T47D (cell line): ENCODE data around the gene GPBP1L1.
A peak's percentile ranks its signal among the peaks of the same experiment; 100 is the strongest.

Experiments used
- DNase-seq, 2 experiments: peaks; one replicate each; pipeline versions ENCODE4 v3.0.0 to v3.0.0-alpha.2; 2011 to 2012; ENCODE audit warnings: low read depth in 1 of 2, low spot score in 1 of 2
- JUND ChIP-seq: IDR thresholded peaks from 2 replicates; pipeline ENCODE4 v1.6.1; 2012; ENCODE audit warnings: low read depth
- in situ Hi-C: cut with HindIII; loops from 2 replicates; pipeline ENCODE4 v1.10.0; 2016; ENCODE audit warnings: low sequenced_read_pairs, low pct_unique_long_range_greater_than_20kb

GPBP1L1 gene

DNA sequence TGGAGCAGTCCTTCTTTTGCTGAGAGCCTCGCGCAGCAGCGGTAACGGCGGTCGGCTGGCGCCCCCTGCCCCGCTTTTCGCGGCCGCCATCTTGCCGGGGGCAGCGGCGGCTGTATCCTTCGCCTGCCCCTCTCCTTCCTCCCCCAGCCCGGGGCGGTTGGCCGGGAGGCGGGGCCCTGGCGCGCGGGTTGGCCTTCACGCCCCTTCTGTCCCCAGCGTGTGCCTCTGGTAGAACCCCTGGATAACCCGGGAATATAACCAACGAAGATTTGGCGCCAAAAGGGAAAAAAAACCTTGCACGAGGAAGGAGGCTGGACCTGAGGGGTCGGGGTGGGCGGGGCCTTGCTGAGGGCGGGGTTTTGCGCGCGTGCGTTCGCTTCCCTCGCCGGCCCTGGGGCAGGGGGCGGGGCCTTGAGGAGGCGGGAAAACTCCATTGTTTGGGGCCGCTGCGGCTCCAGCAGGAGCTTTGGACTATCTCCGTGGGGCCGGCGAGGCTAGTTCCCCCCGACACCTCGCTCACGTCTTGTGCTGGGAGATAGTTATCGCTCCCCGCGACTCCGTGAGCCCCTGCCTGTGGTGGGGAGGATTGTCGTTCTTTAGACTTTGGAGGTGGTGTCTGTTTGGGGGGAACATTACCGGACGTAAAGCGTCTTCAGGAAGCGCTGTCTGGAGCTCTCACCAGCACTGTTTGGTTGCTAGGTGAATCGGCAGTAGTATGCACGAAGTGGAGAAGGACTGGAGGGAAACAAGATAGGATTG is 101.8 kb downstream of the GPBP1L1 start:
- peak in 1 of 2 experiments; percentile 88 for DNase-seq
- TF ChIP-seq JUND: no peak
- in situ Hi-C loops: no loop called here

DNA sequence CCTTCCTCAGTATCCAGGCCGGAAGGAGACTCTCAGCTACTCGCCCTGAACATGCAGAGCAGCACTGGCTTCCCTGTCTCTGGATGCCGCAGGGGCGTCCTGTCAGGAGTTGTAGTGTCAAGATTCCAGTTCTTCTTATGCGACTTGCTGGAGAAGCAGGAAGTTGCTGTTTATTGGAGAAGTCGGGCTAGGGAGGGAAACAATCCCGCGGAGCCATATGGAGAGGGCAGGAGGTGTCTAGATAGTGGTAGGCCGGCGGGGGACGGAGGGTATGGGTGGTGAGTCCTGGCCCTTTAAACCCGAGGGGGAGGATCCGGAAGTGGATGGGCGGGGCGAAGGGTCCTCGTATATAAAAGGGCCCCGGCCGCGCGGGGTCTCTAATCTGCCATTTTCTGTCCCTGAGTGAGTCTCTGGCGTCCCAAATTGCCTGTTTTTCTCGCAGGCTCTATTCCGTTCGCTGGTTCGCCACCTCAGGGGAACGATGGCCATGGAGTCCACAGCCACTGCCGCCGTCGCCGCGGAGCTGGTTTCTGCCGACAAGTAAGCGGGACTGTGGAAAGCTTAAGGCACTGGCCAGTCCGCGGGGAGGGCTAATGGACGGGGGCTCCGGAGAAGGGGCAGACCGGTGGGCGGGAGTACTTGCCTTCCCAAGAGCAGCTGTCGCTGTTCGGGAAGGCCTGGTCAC is 102.5 kb downstream of the GPBP1L1 start, which contains the start of gene NASP:
Gene NASP, plus strand, starts transcription at position 376 of the 685 bp plus-strand sequence. Its CDS starts 106 bp downstream, at position 482.
- in situ Hi-C loops: no loop called here
- DNase-seq: peak; percentile 38 to 87
- no peak for TF ChIP-seq JUND

DNA sequence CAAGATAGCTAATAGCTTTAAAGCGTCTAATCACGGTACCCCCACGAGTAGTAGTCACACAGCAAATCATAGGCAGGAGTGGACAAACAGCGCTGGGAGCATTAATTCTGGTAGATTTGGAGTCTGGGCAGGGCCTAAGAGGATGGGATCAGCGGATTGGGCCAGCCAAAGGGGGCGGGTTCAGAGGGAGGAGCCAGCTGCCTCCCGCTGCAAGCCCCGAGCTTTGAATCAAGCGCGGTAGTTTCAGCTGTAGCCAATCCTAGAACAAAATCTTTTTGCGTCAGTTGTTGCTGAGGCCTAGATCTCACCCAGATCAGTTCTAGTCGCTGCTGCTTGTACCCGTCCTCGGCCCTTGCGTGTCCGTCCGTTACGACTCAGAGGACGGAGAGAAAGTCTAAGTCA is 103.1 kb downstream of the GPBP1L1 start:
- peak; percentile 85 to 96 for DNase-seq
- in situ Hi-C loops: no loop called here
- no peak for TF ChIP-seq JUND
